ENCODE results near the gene TTC12. TPM values are rescaled to one million over a fixed set of nuclear protein-coding genes. Genes with fewer than 3 reads are reported as not detected.

TTC12 gene
- total RNA-seq, 1 donor from 2014 or later, result 13.2 TPM

GRCh38 chr11:113385749-113386148 lies 71.4 kb downstream of the TTC12 start:
- H3K27me3 Mint-ChIP-seq (ENCODE audit: unreplicated experiment), result peaks cover 15% of the 10 kb centered on the region
- no peaks in the 10 kb centered on the region for H3K9me3 Mint-ChIP-seq (ENCODE audit: unreplicated experiment)
- no peak for TF ChIP-seq CTCF (IDR thresholded peaks at IDR 0.05)
- H3K4me1 Mint-ChIP-seq (ENCODE audit: unreplicated experiment), result no peaks in the 10 kb centered on the region
- no peak for DNase-seq (ENCODE audit: extremely low spot score, unreplicated experiment)
- no peak overlapping the region for H3K4me3 Mint-ChIP-seq (ENCODE audit: unreplicated experiment)
- H3K27ac Mint-ChIP-seq (ENCODE audit: unreplicated experiment), result no peak overlapping the region
- H3K36me3 Mint-ChIP-seq (ENCODE audit: unreplicated experiment), result no peaks in the 10 kb centered on the region

- no peaks in the 10 kb centered on the region for H3K9me3 Mint-ChIP-seq (ENCODE audit: unreplicated experiment)
- DNase-seq (ENCODE audit: extremely low spot score, unreplicated experiment), result no peak
- TF ChIP-seq CTCF (IDR thresholded peaks at IDR 0.05), result no peak
- no peaks in the 10 kb centered on the region for H3K4me1 Mint-ChIP-seq (ENCODE audit: unreplicated experiment)
- H3K27ac Mint-ChIP-seq (ENCODE audit: unreplicated experiment), result no peak overlapping the region
- H3K4me3 Mint-ChIP-seq (ENCODE audit: unreplicated experiment), result no peak overlapping the region
- H3K36me3 Mint-ChIP-seq (ENCODE audit: unreplicated experiment), result no peaks in the 10 kb centered on the region
- H3K27me3 Mint-ChIP-seq (ENCODE audit: unreplicated experiment), result peaks cover 15% of the 10 kb centered on the region
These were observed 72.5 kb downstream of the TTC12 start for GRCh38 chr11:113386866-113387265.

GRCh38 chr11:113387605-113388211 lies 73.3 kb downstream of the TTC12 start, which contains the start of gene ANKK1:
Gene ANKK1, plus strand, starts transcription at chr11:113387779. Its CDS starts 106 bp downstream, at chr11:113387885.
- peak; percentile 9 for TF ChIP-seq CTCF (IDR thresholded peaks at IDR 0.05)
- H3K4me1 Mint-ChIP-seq (ENCODE audit: unreplicated experiment), result no peaks in the 10 kb centered on the region
- peaks cover 12% of the 10 kb centered on the region for H3K27me3 Mint-ChIP-seq (ENCODE audit: unreplicated experiment)
- no peak for DNase-seq (ENCODE audit: extremely low spot score, unreplicated experiment)
- H3K4me3 Mint-ChIP-seq (ENCODE audit: unreplicated experiment), result no peak within 1 kb of the TSS
- H3K27ac Mint-ChIP-seq (ENCODE audit: unreplicated experiment), result no peak within 1 kb of the TSS
- no peaks in the 10 kb centered on the region for H3K9me3 Mint-ChIP-seq (ENCODE audit: unreplicated experiment)
- H3K36me3 Mint-ChIP-seq (ENCODE audit: unreplicated experiment), result no peaks in the 10 kb centered on the region

- H3K9me3 Mint-ChIP-seq (ENCODE audit: unreplicated experiment), result no peaks in the 10 kb centered on the region
- TF ChIP-seq CTCF (IDR thresholded peaks at IDR 0.05), result no peak
- H3K27me3 Mint-ChIP-seq (ENCODE audit: unreplicated experiment), result peaks cover 15% of the 10 kb centered on the region
- DNase-seq (ENCODE audit: extremely low spot score, unreplicated experiment), result no peak
- no peaks in the 10 kb centered on the region for H3K36me3 Mint-ChIP-seq (ENCODE audit: unreplicated experiment)
- H3K27ac Mint-ChIP-seq (ENCODE audit: unreplicated experiment), result no peak overlapping the region
- no peaks in the 10 kb centered on the region for H3K4me1 Mint-ChIP-seq (ENCODE audit: unreplicated experiment)
- no peak overlapping the region for H3K4me3 Mint-ChIP-seq (ENCODE audit: unreplicated experiment)
These were observed 74.9 kb downstream of the TTC12 start for GRCh38 chr11:113389272-113389671.

GRCh38 chr11:113392236-113392921 lies 78.0 kb downstream of the TTC12 start:
- Mint-ChIP-seq H3K4me3 (ENCODE audit: unreplicated experiment) (no peak overlapping the region), H3K27me3 (ENCODE audit: unreplicated experiment) (peaks cover 5% of the 10 kb centered on the region), H3K27ac (ENCODE audit: unreplicated experiment) (no peak overlapping the region), H3K9me3 (ENCODE audit: unreplicated experiment) (no peaks in the 10 kb centered on the region), H3K4me1 (ENCODE audit: unreplicated experiment) (no peaks in the 10 kb centered on the region), H3K36me3 (ENCODE audit: unreplicated experiment) (no peaks in the 10 kb centered on the region)
- no peak for TF ChIP-seq CTCF (IDR thresholded peaks at IDR 0.05)
- no peak for DNase-seq (ENCODE audit: extremely low spot score, unreplicated experiment)
